ENCODE results near the gene BIRC7.

Gene BIRC7

GRCh38 chr20:63198606-63199005 is 37.1 kb upstream of the BIRC7 start:
- Mint-ChIP-seq H3K4me1 (peaks cover 46% of the 10 kb centered on the region), H3K4me3 (no peak overlapping the region), H3K27ac (peak overlapping the region in 1 of 2 donors; percentile 76), H3K9me3 (no peaks in the 10 kb centered on the region), H3K27me3 (no peaks in the 10 kb centered on the region)
- ATAC-seq: no peak
- DNase-seq: no peak

GRCh38 chr20:63202021-63202420 is 33.7 kb upstream of the BIRC7 start:
- Mint-ChIP-seq H3K4me1 (peaks cover 42% of the 10 kb centered on the region), H3K9me3 (no peaks in the 10 kb centered on the region), H3K27ac (no peak overlapping the region), H3K27me3 (no peaks in the 10 kb centered on the region), H3K4me3 (no peak overlapping the region)
- ATAC-seq: no peak
- no peak for DNase-seq

- H3K27ac Mint-ChIP-seq: no peak overlapping the region
- H3K4me1 Mint-ChIP-seq: peaks cover 40% of the 10 kb centered on the region
- no peaks in the 10 kb centered on the region for H3K27me3 Mint-ChIP-seq
- DNase-seq (no peak), ATAC-seq (no peak)
- no peaks in the 10 kb centered on the region for H3K9me3 Mint-ChIP-seq
- no peak overlapping the region for H3K4me3 Mint-ChIP-seq
Measured at GRCh38 chr20:63202811-63203526, 32.7 kb upstream of the BIRC7 start.

- peak overlapping the region in 1 of 2 donors; percentile 34 for H3K27ac Mint-ChIP-seq
- H3K27me3 Mint-ChIP-seq: no peaks in the 10 kb centered on the region
- DNase-seq (no peak), ATAC-seq (no peak)
- H3K4me3 Mint-ChIP-seq: no peak overlapping the region
- H3K4me1 Mint-ChIP-seq: peaks cover 38% of the 10 kb centered on the region
- H3K9me3 Mint-ChIP-seq: no peaks in the 10 kb centered on the region
Measured at GRCh38 chr20:63204362-63204761, 31.3 kb upstream of the BIRC7 start.

- Mint-ChIP-seq H3K4me3 (no peak overlapping the region), H3K4me1 (peaks cover 47% of the 10 kb centered on the region), H3K27me3 (no peaks in the 10 kb centered on the region), H3K27ac (peak overlapping the region in 1 of 2 donors; percentile 4), H3K9me3 (no peaks in the 10 kb centered on the region)
- DNase-seq: no peak
- no peak for ATAC-seq
Measured at GRCh38 chr20:63205896-63206295, 29.8 kb upstream of the BIRC7 start.

GRCh38 chr20:63206878-63207277 is 28.8 kb upstream of the BIRC7 start:
- Mint-ChIP-seq H3K4me1 (peaks cover 47% of the 10 kb centered on the region), H3K4me3 (no peak overlapping the region), H3K27ac (peak overlapping the region in 1 of 2 donors; percentile 63), H3K27me3 (no peaks in the 10 kb centered on the region), H3K9me3 (no peaks in the 10 kb centered on the region)
- DNase-seq (no peak), ATAC-seq (no peak)

GRCh38 chr20:63208346-63208909 is 27.3 kb upstream of the BIRC7 start:
- H3K27me3 Mint-ChIP-seq: no peaks in the 10 kb centered on the region
- ATAC-seq (no peak), DNase-seq (no peak)
- H3K4me1 Mint-ChIP-seq: peaks cover 63% of the 10 kb centered on the region
- no peak overlapping the region for H3K27ac Mint-ChIP-seq
- no peaks in the 10 kb centered on the region for H3K9me3 Mint-ChIP-seq
- H3K4me3 Mint-ChIP-seq: no peak overlapping the region

GRCh38 chr20:63210011-63210605 is 25.6 kb upstream of the BIRC7 start:
- DNase-seq (no peak), ATAC-seq (no peak)
- no peaks in the 10 kb centered on the region for H3K9me3 Mint-ChIP-seq
- H3K4me1 Mint-ChIP-seq: peaks cover 80% of the 10 kb centered on the region
- H3K27ac Mint-ChIP-seq: peak overlapping the region in 1 of 2 donors; percentile 82
- no peaks in the 10 kb centered on the region for H3K27me3 Mint-ChIP-seq
- no peak overlapping the region for H3K4me3 Mint-ChIP-seq

- Mint-ChIP-seq H3K27ac (peak overlapping the region in 1 of 2 donors; percentile 79), H3K4me3 (peak overlapping the region in 1 of 2 donors; percentile 22), H3K9me3 (no peaks in the 10 kb centered on the region), H3K4me1 (peaks cover 84% of the 10 kb centered on the region), H3K27me3 (no peaks in the 10 kb centered on the region)
- DNase-seq: no peak
- ATAC-seq: no peak
Measured at GRCh38 chr20:63212393-63212730, 23.3 kb upstream of the BIRC7 start.

GRCh38 chr20:63212792-63213191 is 22.9 kb upstream of the BIRC7 start:
- H3K27ac Mint-ChIP-seq: peak overlapping the region in 1 of 2 donors; percentile 84
- no peaks in the 10 kb centered on the region for H3K27me3 Mint-ChIP-seq
- H3K4me1 Mint-ChIP-seq: peaks cover 83% of the 10 kb centered on the region

GRCh38 chr20:63214514-63214913 is 21.2 kb upstream of the BIRC7 start:
- no peak for DNase-seq
- H3K27me3 Mint-ChIP-seq: no peaks in the 10 kb centered on the region
- no peaks in the 10 kb centered on the region for H3K9me3 Mint-ChIP-seq
- H3K4me3 Mint-ChIP-seq: peak overlapping the region; percentile 89 to 97
- peak overlapping the region in 1 of 2 donors; percentile 77 for H3K27ac Mint-ChIP-seq
- H3K4me1 Mint-ChIP-seq: peaks cover 71% of the 10 kb centered on the region
- no peak for ATAC-seq

More at GRCh38 chr20:63212792-63213191, 22.9 kb upstream of the BIRC7 start:
- ATAC-seq (no peak), DNase-seq (no peak)
- Mint-ChIP-seq H3K4me3 (no peak overlapping the region), H3K9me3 (no peaks in the 10 kb centered on the region)

GRCh38 chr20:63215101-63216040 is 20.3 kb upstream of the BIRC7 start:
- H3K4me3 Mint-ChIP-seq: peak overlapping the region; percentile 89 to 97
- DNase-seq (peak in 1 of 2 donors; percentile 37), ATAC-seq (peak; percentile 40)
- H3K27me3 Mint-ChIP-seq: no peaks in the 10 kb centered on the region
- H3K4me1 Mint-ChIP-seq: peaks cover 63% of the 10 kb centered on the region
- peak overlapping the region; percentile 89 to 98 for H3K27ac Mint-ChIP-seq
- no peaks in the 10 kb centered on the region for H3K9me3 Mint-ChIP-seq

GRCh38 chr20:63216041-63216848 is 19.5 kb upstream of the BIRC7 start, which contains the start of gene YTHDF1:
Gene YTHDF1 (minus strand): TSS chr20:63216131. CDS start chr20:63215892, 239 bp downstream.
- ATAC-seq (peak; percentile 95), DNase-seq (peak; percentile 96 to 98)
- Mint-ChIP-seq H3K27ac (peak within 1 kb of the TSS; percentile 92 to 98), H3K4me1 (peaks cover 55% of the 10 kb centered on the region), H3K27me3 (no peaks in the 10 kb centered on the region), H3K4me3 (peak within 1 kb of the TSS; percentile 89 to 97), H3K9me3 (no peaks in the 10 kb centered on the region)

GRCh38 chr20:63216849-63217471 is 18.7 kb upstream of the BIRC7 start:
- no peak for DNase-seq
- no peaks in the 10 kb centered on the region for H3K27me3 Mint-ChIP-seq
- peak overlapping the region; percentile 92 to 96 for H3K27ac Mint-ChIP-seq
- no peaks in the 10 kb centered on the region for H3K9me3 Mint-ChIP-seq
- H3K4me1 Mint-ChIP-seq: peaks cover 48% of the 10 kb centered on the region
- peak overlapping the region; percentile 85 to 87 for H3K4me3 Mint-ChIP-seq
- ATAC-seq: no peak
